Measurements from ENCODE around the gene ABCB7. TPM values are rescaled to one million over a fixed set of nuclear protein-coding genes. Genes with fewer than 3 reads are reported as not detected.
"Not testable (repeated sequence)": the region's sequence is repeated elsewhere in the genome, so short reads cannot be mapped to it uniquely, and the experiment has no call there.

The ABCB7 gene
- total RNA-seq, 1 donor from 2014 or later = 30.8 TPM

DNA sequence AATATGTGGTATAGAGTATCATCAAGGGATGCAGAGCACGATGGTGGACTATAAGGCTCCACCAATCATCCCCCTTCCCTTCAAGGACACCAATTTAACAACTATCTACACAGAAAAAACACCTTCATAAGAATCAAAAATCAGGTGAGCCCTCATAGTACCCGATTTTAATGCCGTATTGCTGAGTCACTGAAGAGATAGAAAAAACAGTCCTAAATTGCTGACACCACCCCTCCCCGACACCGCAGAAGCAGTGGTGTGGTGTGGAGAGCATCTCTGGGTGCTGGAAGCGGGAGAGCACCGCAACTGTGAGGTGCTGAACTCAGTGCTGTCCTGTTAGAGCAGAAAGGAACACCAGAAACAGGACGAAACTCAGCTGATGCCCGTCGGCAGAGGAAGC is 49.3 kb downstream of the ABCB7 start:
- DNase-seq (ENCODE audit: low spot score) = no peak

DNA sequence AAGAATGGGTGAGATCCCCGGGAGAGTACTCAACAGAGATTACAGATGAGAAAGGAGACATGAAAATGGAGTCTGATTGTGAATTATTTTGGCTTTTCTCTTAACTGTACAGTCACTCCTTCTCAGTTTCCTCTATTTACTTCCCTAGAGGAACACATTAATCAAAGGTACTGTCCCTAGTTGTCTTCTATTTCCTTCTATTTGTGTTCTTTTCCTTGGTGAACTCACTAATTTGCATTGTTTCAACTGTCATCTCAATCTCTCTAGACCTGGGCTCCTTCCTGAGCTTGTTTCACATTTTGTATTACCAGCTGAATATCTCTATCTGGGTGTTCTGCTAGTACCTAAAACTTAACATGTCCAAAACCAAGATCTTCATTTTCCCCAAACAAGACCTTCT is 59.8 kb downstream of the ABCB7 start:
- DNase-seq (ENCODE audit: low spot score) = no peak

DNA sequence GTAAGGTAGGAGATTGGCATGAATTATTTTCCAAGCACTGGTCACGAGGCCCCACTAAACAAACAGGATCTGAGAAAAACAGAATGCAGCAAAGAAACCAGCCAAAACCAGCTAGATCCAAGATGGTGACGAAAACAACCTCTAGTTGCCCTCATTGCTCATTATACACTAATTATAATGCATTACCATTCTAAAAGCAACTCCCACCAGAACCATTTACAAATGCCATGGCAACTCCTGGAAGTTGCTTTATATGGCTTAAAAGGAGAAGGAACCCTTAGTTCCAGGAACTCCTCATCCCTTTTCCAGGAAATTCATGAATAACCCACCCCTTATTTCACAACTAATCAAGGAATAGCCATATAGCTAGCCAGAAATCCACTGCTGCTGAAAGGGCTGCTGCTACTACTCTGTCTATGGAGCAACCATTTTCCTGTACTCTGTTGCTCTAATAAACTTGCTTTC is 69.3 kb downstream of the ABCB7 start:
- no peak for DNase-seq (ENCODE audit: low spot score)

DNA sequence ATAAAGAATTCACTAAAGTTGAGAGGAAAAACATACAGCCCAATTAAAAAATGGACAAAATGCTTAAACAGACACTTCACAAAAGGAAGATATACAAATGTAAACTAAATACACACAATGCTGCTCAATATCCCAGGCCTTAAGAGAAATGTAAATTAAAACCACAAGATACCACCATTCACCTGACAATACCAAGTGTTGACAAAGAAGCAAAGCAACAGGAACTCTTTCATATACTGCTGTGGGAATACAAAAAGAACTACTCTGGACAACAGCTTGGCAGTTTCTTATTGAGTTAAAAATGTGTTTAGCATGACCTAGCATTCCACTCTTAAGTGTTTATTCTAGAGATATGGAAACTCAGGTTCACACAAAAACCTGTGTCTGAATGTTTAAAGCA is 71.3 kb downstream of the ABCB7 start:
- DNase-seq (ENCODE audit: low spot score) = no peak

DNA sequence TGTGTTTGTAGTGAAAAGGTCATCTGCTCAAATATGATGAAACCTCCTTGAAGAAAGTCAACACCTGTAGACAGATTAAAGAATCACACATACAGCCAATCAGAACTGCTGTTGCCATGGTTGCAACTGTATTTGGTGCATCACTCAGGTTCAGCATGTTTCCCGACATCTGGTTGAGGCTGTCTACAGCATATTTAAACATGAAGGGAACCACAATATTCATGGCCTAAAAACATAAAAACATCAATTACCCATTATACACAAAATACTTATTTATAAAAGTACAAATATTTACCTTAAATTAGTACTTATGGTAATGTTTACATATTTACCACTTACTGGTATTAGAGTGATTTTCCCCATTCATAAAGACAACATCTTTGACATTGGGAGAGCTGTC is 79.7 kb downstream of the ABCB7 start:
- DNase-seq (ENCODE audit: low spot score) = no peak

DNA sequence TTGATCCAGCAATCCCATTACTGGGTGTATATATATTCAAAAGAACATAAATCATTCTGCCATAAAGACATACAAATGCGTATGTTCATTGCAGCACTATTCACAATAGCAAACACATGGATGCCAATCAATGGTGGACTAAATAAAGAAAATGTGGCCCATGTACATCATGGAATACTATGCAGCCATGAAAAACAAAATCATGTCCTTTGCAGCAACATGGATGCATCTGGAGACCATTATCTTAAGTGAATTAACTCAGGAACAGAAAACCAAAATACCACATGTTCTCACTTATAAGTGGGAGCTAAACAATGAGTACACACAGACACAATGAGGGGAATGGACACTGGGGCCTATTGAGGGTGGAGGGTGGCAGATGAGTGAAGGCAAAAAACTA is 81.6 kb downstream of the ABCB7 start:
- no peak for DNase-seq (ENCODE audit: low spot score)

DNA sequence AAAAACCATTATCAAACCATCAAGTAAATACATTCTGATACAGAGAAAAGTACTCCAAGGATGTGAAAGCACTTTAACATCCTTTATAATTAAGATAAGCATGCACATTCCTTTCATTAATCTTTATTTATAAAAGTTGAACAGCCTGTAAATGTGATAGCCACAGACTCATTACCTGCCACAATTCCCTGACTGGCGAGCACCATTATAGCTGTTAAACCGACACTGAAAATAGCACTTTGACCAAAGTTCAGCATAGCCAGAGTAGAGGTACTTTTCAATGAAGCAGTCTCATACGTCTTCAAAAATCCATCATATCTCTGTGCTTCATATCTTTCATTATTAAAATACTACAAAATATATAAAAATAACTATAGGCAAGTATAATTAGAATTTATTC is 84.7 kb downstream of the ABCB7 start:
- DNase-seq (ENCODE audit: low spot score) = no peak

DNA sequence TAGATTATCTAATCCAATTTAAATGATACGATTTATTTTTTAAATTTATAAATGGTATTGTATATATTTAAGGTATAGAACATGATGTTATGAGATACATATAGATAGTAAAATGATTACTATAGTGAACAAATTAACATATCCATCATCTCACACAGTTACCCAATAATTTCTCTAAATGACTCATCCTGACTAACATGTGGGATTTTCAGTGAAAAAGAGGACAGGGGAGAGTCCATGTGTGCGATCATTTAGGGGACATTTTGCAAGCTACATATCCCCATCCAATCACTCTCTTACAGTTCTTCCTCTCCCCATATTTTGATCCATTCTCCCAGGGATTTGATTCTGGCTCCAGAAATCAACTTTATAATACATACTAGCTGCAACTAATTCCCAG is 88.2 kb downstream of the ABCB7 start:
- DNase-seq (ENCODE audit: low spot score) = no peak

DNA sequence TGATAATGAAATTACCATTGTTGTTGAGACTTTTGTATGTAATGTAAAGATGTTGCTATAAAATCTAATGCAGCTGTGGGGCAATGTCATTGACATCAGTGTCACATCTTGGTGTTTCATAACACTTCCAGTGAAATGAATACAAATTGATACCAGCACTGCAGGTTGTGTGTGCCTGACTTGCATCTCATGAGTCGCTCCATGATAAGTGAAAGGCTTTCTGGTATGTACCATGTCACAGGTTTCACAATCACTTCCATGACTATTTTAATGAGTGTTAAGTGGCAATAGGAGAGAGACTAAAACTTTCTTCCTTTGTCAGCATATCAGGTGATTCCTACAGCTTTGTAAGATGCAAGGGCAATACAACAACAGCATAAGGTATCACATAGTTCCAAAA is 94.4 kb downstream of the ABCB7 start:
- DNase-seq (ENCODE audit: low spot score) = no peak

DNA sequence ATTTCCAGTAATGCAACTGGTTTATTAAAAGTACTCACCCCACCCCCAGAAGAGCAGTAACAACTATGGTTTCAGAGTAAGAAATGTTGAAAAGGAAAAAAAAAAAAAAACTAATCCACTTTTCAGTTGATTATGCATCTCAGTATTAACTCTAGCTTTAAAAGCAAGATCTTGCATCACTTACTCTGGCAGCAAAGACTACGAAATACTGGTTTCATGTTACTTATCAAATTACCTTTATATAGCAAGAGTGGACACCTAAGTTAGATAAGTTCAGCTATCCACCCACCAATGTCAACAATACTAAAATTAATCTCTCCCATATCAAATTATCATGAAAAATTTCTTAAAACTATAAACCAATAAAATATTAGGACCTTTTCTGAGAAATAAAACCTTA is 105.0 kb downstream of the ABCB7 start:
- no peak for DNase-seq (ENCODE audit: low spot score)

DNA sequence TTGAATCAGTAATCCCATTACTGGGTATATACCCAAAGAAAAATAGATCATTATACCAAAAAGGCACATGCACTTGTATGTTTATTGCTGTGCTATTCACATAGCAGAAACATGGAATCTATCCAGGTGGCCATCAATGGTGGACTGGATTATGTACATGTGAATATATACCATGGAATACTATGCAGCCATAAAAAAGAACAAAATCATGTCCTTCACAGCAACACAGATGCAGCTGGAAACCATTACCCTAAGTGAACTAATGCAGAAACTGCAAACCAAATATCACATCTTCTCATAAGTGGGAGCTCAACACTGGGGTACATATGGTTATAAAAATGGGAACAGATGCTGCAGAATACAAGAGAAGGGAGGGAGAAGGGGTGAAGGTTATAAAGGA is 110.7 kb downstream of the ABCB7 start:
- no peak for DNase-seq (ENCODE audit: low spot score)

DNA sequence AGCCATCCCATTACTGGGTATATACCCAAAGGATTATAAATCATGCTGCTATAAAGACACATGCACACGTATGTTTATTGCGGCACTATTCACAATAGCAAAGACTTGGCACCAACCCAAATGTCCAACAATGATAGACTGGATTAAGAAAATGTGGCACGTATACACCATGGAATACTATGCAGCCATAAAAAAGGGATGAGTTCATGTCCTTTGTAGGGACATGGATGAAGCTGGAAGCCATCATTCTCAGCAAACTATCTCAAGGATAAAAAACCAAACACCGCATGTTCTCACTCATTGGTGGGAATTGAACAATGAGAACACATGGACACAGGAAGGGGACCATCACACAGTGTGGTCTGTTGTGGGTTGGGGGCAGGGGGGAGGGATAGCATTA is 111.9 kb downstream of the ABCB7 start:
- not testable (repeated sequence) for DNase-seq (ENCODE audit: low spot score)

DNA sequence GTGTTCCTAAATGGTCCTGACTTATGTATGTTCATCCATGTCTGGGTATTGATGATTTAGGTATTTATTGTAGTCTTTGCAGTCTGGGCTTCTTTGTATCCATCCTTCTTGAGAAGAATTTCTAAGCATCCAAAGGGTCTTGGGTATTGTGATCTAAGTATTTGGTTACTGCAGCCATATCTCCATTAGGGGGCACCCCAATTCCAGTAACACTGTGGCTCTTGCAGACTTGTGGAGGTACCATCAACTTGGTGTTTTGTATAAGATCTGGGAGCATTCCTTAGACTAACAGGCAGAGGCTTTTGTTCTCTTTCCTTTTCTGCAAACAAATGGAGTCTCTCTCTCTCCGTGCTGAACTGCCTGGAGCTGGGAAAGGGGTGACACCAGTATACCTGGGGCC is 117.2 kb downstream of the ABCB7 start:
- no peak for DNase-seq (ENCODE audit: low spot score)

Other genes with a start within 250 kb of the ABCB7 start
- 1.7 TPM for gene NEXMIF, start 230.8 kb downstream of the ABCB7 start, total RNA-seq (ENCODE audit: insufficient read depth, low replicate concordance)
- gene UPRT, start 117.8 kb upstream of the ABCB7 start, total RNA-seq (ENCODE audit: insufficient read depth, low replicate concordance) = 25.8 TPM

Data from umbilical cord (tissue), 2 donors.